ENCODE results near the gene RAD52. TPM values are rescaled to one million over a fixed set of nuclear protein-coding genes. Genes with fewer than 3 reads are reported as not detected.
"Not testable (repeated sequence)": the region's sequence is repeated elsewhere in the genome, so short reads cannot be mapped to it uniquely, and the experiment has no call there.

RAD52 gene
- total and polyA plus RNA-seq, 11 donors, result 4.1 to 9.7 (median 6.2) TPM

DNA sequence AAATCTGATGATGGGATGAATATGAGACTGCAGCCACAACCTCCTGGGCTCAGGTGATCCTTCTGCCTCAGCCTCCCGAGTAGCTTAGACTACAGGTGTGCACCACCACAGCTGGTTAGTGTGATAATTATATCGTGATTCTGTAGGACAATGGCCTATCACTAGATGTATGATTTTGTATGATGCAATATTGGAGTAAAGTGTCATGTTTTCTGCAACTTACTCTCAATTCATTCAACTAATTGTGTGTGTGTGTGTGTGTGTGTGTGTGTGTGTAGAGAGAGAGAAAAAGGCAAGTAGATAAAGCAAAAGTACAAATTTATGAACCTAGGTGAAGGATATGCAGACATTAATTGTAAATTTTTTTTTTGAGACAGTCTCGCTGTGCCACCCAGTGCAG, 10.7 kb downstream of the RAD52 start:
- H3K27me3 ChIP-seq, result no peaks in the 10 kb centered on the region
- WGBS, 4 donors, result 96 to 98% (median 97%) methylated on average over 3 of the region's 3 CpGs
- H3K9me3 ChIP-seq, result no peaks in the 10 kb centered on the region
- peaks cover 0 to 6% (median 0%) of the 10 kb centered on the region in 12 donors for H3K4me1 ChIP-seq
- H3K36me3 ChIP-seq, result peaks cover 0 to 53% (median 35%) of the 10 kb centered on the region in 9 donors
- intact Hi-C loops (cut with DNase I), result no loop called here
- no peak for TF ChIP-seq POLR2A (IDR thresholded peaks at IDR 0.05)
- TF ChIP-seq, protein P1, sequence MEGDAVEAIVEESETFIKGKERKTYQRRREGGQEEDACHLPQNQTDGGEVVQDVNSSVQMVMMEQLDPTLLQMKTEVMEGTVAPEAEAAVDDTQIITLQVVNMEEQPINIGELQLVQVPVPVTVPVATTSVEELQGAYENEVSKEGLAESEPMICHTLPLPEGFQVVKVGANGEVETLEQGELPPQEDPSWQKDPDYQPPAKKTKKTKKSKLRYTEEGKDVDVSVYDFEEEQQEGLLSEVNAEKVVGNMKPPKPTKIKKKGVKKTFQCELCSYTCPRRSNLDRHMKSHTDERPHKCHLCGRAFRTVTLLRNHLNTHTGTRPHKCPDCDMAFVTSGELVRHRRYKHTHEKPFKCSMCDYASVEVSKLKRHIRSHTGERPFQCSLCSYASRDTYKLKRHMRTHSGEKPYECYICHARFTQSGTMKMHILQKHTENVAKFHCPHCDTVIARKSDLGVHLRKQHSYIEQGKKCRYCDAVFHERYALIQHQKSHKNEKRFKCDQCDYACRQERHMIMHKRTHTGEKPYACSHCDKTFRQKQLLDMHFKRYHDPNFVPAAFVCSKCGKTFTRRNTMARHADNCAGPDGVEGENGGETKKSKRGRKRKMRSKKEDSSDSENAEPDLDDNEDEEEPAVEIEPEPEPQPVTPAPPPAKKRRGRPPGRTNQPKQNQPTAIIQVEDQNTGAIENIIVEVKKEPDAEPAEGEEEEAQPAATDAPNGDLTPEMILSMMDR (IDR thresholded peaks at IDR 0.05), result no peak
- no peak overlapping the region for H3K4me3 ChIP-seq
- no peak overlapping the region for H3K27ac ChIP-seq
- DNase-seq (no peak), ATAC-seq (no peak)

DNA sequence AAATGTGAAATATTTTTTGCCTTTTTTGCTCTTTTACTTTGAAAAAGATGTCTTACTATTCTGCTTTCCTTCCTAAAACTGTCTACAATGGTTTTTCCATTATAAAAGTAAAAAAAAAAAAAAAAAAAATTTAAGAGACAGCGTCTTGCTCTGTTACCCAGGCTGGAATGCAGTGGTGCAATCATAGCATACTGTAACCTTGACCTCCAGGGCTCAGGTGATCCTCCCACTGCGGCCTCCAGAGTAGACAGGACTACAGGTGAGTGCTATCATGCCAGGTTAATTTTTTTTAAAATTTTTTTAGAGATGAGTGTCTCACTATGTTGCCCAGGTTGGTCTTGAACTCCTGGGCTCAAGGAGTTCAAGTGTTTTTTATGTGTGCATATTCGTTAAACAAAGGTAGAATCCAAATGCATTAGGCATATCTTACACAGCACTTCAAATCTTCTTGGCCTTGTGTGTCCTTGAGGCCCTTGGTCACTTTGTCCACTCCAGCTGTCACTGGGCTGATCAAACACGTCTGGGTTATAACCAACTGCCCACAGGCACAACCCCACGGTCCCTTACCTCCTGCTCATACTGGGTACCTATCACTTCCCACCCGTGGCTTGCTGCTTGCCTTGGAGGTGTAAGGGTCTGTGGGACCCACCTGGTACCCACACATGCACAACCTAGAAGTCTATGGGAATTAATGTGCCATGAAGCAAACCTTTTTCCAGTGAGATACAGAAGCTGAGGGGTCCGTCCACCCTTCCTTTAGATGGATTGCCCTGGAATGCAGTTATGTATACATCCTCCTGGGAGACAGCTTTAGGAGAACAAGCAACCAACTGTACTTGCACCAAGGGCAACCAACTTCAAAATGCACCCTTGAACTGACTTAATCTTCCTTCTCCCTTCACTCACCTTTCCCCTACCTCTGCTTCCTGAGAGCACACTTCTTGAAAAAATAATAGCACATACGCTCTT, 12.8 kb downstream of the RAD52 start:
- H3K27me3 ChIP-seq, result no peaks in the 10 kb centered on the region
- TF ChIP-seq, protein P1 (IDR thresholded peaks at IDR 0.05), result no peak
- TF ChIP-seq POLR2A (IDR thresholded peaks at IDR 0.05), result no peak
- no peak overlapping the region for H3K4me3 ChIP-seq
- intact Hi-C loops (cut with DNase I), result no loop called here
- H3K9me3 ChIP-seq, result no peaks in the 10 kb centered on the region
- no peak for DNase-seq
- ATAC-seq, result peak in 2 of 4 donors; percentile 18 to 29
- peaks cover 0 to under 1% (median 0%) of the 10 kb centered on the region in 12 donors for H3K4me1 ChIP-seq
- WGBS, 4 donors, result 83 to 89% (median 88%) methylated on average over 8 of the region's 8 CpGs
- H3K36me3 ChIP-seq, result peaks cover 0 to 48% (median 30%) of the 10 kb centered on the region in 9 donors
- no peak overlapping the region for H3K27ac ChIP-seq

DNA sequence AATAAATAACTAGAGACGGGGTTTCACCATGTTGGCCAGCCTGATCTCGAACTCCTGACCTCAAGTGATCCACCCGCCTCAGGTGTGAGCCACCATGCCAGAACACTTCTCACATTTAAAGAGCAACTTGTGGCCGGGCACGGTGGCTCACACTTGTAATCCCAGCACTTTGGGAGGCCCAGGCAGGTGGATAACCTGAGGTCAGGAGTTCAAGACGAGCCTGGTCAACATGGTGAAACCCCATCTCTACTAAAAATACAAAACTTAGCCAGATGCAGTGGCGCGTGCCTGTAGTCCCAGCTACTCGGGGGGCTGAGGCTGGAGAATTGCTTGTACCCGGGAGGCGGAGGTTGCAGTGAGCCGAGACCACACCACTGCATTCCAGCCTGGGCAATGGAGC, 13.6 kb downstream of the RAD52 start:
- DNase-seq; H3K9me3 ChIP-seq; H3K4me3 ChIP-seq; intact Hi-C loops (cut with DNase I); ATAC-seq; H3K27me3 ChIP-seq; H3K4me1 ChIP-seq; H3K27ac ChIP-seq: not testable (repeated sequence)
- H3K36me3 ChIP-seq, result peaks cover 0 to 49% (median 30%) of the 10 kb centered on the region in 9 donors
- WGBS, 4 donors, result 89 to 98% (median 93%) methylated on average over 12 of the region's 12 CpGs

DNA sequence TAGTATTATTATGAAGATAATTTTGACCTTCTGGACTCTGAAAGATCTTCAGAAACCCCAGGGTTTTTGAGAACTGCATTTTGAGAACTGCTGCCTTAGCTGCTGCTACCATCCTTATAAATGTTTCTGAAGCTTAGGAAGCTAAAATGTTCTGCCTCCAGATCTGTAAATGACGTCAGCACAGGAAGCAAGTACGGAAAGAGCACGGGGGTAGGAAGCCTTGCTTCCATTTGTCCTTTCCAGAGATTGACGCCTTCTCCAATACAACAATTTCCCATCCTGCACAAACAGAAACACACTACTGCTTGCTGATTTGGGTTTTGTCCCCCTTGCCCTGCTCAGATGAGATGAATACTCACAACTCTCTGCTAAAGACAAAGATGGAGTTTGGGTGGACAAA, 17.9 kb downstream of the RAD52 start:
- Histone ChIP-seq H3K27ac (no peak overlapping the region), H3K36me3 (peaks cover 0 to 68% (median 58%) of the 10 kb centered on the region in 9 donors), H3K4me3 (no peak overlapping the region), H3K27me3 (no peaks in the 10 kb centered on the region), H3K4me1 (peaks cover 0 to 2% (median 0%) of the 10 kb centered on the region in 12 donors), H3K9me3 (no peaks in the 10 kb centered on the region)
- no peak for TF ChIP-seq POLR2A (IDR thresholded peaks at IDR 0.05)
- TF ChIP-seq, protein P1 (IDR thresholded peaks at IDR 0.05), result no peak
- DNase-seq (no peak), ATAC-seq (peak in 1 of 4 donors; percentile 37)
- intact Hi-C loops (cut with DNase I), result no loop called here
- WGBS, 4 donors, result 64 to 76% (median 71%) methylated on average over 4 of the region's 4 CpGs
